Chondrocyte (in vitro differentiated cells): Measurements from ENCODE around the gene LMAN2. TPM values are rescaled to one million over a fixed set of nuclear protein-coding genes. Genes with fewer than 3 reads are reported as not detected.
"Not testable (repeated sequence)": the region's sequence is repeated elsewhere in the genome, so short reads cannot be mapped to it uniquely, and the experiment has no call there.

ENCODE experiments used
- DNase-seq: peaks from one replicate; pipeline ENCODE4 v3.0.0; 2021; ENCODE audit warnings: mixed read lengths, low spot score
- H3K27ac Mint-ChIP-seq: one replicate; pipeline ENCODE4 v1.8.0; 2021; ENCODE audit warnings: mild to moderate bottlenecking, moderate library complexity, mixed read lengths; ENCODE audit not compliant: unreplicated experiment
- H3K27me3 Mint-ChIP-seq: 2 replicates; pipeline ENCODE4 v1.8.0; 2021; ENCODE audit warnings: low read depth, mixed read lengths
- H3K36me3 Mint-ChIP-seq: 2 replicates; pipeline ENCODE4 v1.8.0; 2021; ENCODE audit warnings: low read depth, mixed read lengths
- H3K4me1 Mint-ChIP-seq: 2 replicates; pipeline ENCODE4 v1.8.0; 2021; ENCODE audit warnings: low read depth, mild to moderate bottlenecking, mixed read lengths
- H3K4me3 Mint-ChIP-seq: one replicate; pipeline ENCODE4 v1.8.0; 2021; ENCODE audit warnings: mild to moderate bottlenecking, moderate library complexity, mixed read lengths; ENCODE audit not compliant: unreplicated experiment
- H3K9me3 Mint-ChIP-seq: 2 replicates; pipeline ENCODE4 v1.8.0; 2021; ENCODE audit warnings: low read depth, mixed read lengths
- CTCF ChIP-seq: fragments of 200-600 bp; sonication (generic); IDR thresholded peaks from 2 replicates; pipeline ENCODE4 v1.5.0; 2021; ENCODE audit warnings: antibody characterized with exemption, mild to moderate bottlenecking, moderate library complexity
- total RNA-seq: library from RNA; stranded (reverse); gene quantifications from 3 replicates; pipeline ENCODE4 v1.2.1, GENCODE V29; 2021

Gene LMAN2
- total RNA-seq, 1 donor from 2014 or later = 83.4 TPM

- H3K9me3 Mint-ChIP-seq = no peaks in the 10 kb centered on the region
- no peak overlapping the region for H3K4me3 Mint-ChIP-seq
- DNase-seq = no peak
- H3K27ac Mint-ChIP-seq = no peak overlapping the region
- peaks cover 1% of the 10 kb centered on the region for H3K27me3 Mint-ChIP-seq
- H3K36me3 Mint-ChIP-seq = no peaks in the 10 kb centered on the region
- TF ChIP-seq CTCF = no peak
- H3K4me1 Mint-ChIP-seq = peaks cover 11% of the 10 kb centered on the region
Observed at GRCh38 chr5:177361418-177362291, 10.2 kb upstream of the LMAN2 start.

GRCh38 chr5:177360740-177361139, 9.3 kb upstream of the LMAN2 start:
- H3K4me3 Mint-ChIP-seq, H3K4me1 Mint-ChIP-seq, H3K27ac Mint-ChIP-seq, H3K36me3 Mint-ChIP-seq, H3K27me3 Mint-ChIP-seq, DNase-seq, H3K9me3 Mint-ChIP-seq: not testable (repeated sequence)

GRCh38 chr5:177359860-177360259, 8.4 kb upstream of the LMAN2 start:
- Mint-ChIP-seq H3K36me3 (no peaks in the 10 kb centered on the region), H3K4me3 (no peak overlapping the region), H3K4me1 (peaks cover 4% of the 10 kb centered on the region), H3K27ac (no peak overlapping the region), H3K27me3 (peaks cover 1% of the 10 kb centered on the region), H3K9me3 (peaks cover 2% of the 10 kb centered on the region)
- DNase-seq = no peak
- TF ChIP-seq CTCF = no peak

- H3K27ac Mint-ChIP-seq = no peak overlapping the region
- no peak for TF ChIP-seq CTCF
- no peak for DNase-seq
- peaks cover 4% of the 10 kb centered on the region for H3K4me1 Mint-ChIP-seq
- H3K9me3 Mint-ChIP-seq = peaks cover 2% of the 10 kb centered on the region
- no peaks in the 10 kb centered on the region for H3K36me3 Mint-ChIP-seq
- peaks cover 1% of the 10 kb centered on the region for H3K27me3 Mint-ChIP-seq
- no peak overlapping the region for H3K4me3 Mint-ChIP-seq
Observed at GRCh38 chr5:177359451-177359851, 8.0 kb upstream of the LMAN2 start.

- DNase-seq = no peak
- Mint-ChIP-seq H3K36me3 (no peaks in the 10 kb centered on the region), H3K4me1 (peaks cover 4% of the 10 kb centered on the region), H3K27me3 (peaks cover 1% of the 10 kb centered on the region), H3K27ac (no peak overlapping the region), H3K9me3 (peaks cover 2% of the 10 kb centered on the region), H3K4me3 (no peak overlapping the region)
- no peak for TF ChIP-seq CTCF
Observed at GRCh38 chr5:177358370-177358819, 6.9 kb upstream of the LMAN2 start.
